MM.1S (cell line): ENCODE data around the gene STIM1.

Source experiments
- CTCF ChIP-seq: fragments of 300-600 bp; sonication (generic); IDR thresholded peaks from 2 replicates; pipeline ENCODE4 v1.5.1; 2016; ENCODE audit warnings: antibody characterized with exemption, low read length, mixed read lengths
- EZH2 ChIP-seq: fragments of 300-600 bp; sonication (generic); optimal IDR thresholded peaks from 2 replicates; pipeline ENCODE3; 2017; ENCODE audit warnings: low read depth, mild to moderate bottlenecking, antibody characterized with exemption, low read length, mixed read lengths
- EZH2phosphoT487 ChIP-seq: fragments of 300-600 bp; sonication (generic); IDR thresholded peaks from 2 replicates; pipeline ENCODE4 v1.6.1; 2018; ENCODE audit warnings: antibody characterized with exemption, low read length

GRCh38 chr11:3855808-3856491, 486 bp downstream of the STIM1 start:
- TF ChIP-seq CTCF, result no peak
- no peak for TF ChIP-seq EZH2
- no peak for TF ChIP-seq EZH2phosphoT487
